Fibroblast of lung (primary cell): ENCODE results near the gene TTC33.

Experiments used
- CTCF ChIP-seq, 2 donors: IDR thresholded peaks in 1 of 2; conservative IDR thresholded peaks in 1 of 2; 1 replicate in 1 of 2; 2 replicates in 1 of 2; pipeline ENCODE4 v1.5.1; 2011 to 2012; ENCODE audit warnings: low read length in 2 of 2, control low read depth in 1 of 2, inconsistent platforms in 1 of 2, low read depth in 1 of 2, mild to moderate bottlenecking in 1 of 2
- EZH2 ChIP-seq: IDR thresholded peaks from 2 replicates; pipeline ENCODE4 v1.5.1; 2012; ENCODE audit warnings: low read length, control low read depth, mild to moderate bottlenecking; ENCODE audit errors: missing control alignments

GRCh38 chr5:40649463-40650030, 106.2 kb downstream of the TTC33 start:
- TF ChIP-seq CTCF (conservative IDR thresholded peaks at IDR 0.05 in 1 of 2, IDR thresholded peaks at IDR 0.05 in 1 of 2; ENCODE audit: low read depth in 1 of 2, low read length in 2 of 2) (no peak), EZH2 (no peak)
